GM19397 (cell line): ENCODE results near the gene MSI2.
"Not testable (repeated sequence)": the region's sequence is repeated elsewhere in the genome, so short reads cannot be mapped to it uniquely, and the experiment has no call there.

Experiments
- ATAC-seq: cut with Tn5 transposase; IDR thresholded peaks from one replicate; pipeline ENCODE4 v1.9.1; 2021; ENCODE audit warnings: mild to moderate bottlenecking, moderate library complexity; ENCODE audit not compliant: unreplicated experiment

MSI2 gene

GRCh38 chr17:57490890-57491289 lies 234.6 kb downstream of the MSI2 start:
- ATAC-seq, result no peak

- no peak for ATAC-seq
These were observed 236.8 kb downstream of the MSI2 start for GRCh38 chr17:57493171-57493570.

- no peak for ATAC-seq
These were observed 237.3 kb downstream of the MSI2 start for GRCh38 chr17:57493625-57494024.

GRCh38 chr17:57494443-57494842 lies 238.1 kb downstream of the MSI2 start:
- ATAC-seq, result no peak

GRCh38 chr17:57495771-57496170 lies 239.4 kb downstream of the MSI2 start:
- no peak for ATAC-seq

DNA sequence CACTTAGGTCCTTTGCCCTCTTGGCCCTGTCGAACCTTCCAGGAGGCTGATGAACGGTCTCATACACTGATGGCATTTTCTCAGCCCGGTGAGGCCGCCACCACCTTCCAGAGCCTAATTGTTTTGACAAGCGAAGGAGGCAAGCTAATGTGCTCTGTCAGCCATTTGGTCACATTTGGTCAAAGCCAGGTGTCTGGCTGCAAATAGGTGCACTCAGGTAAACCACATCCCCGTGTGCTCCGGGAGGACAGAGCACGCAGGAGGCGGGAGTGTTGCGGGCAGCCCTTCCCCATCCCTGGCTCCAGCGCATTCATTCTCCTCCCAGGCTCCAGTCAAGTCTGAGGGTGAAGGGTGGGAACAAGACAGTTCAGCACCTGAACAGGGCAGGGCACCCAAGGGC lies 240.1 kb downstream of the MSI2 start:
- no peak for ATAC-seq

DNA sequence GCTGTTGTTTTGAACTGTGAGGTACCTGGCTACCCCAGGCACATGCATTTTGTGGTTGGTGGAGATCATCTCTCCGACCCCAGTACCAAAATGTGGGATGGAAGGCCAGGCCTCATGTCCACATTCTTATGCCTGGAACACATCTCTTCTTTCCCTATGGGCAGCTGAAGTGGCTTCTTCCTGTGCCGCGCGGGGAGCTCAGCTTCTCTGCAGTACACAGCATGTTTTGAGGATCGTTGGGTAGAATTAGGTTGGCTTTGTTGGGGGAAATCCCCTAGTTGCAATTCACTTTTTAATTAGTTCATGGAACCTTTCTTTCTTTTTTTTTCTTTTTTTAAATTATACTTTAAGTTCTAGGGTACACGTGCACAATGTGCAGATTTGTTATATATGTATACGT lies 242.1 kb downstream of the MSI2 start:
- ATAC-seq, result no peak

DNA sequence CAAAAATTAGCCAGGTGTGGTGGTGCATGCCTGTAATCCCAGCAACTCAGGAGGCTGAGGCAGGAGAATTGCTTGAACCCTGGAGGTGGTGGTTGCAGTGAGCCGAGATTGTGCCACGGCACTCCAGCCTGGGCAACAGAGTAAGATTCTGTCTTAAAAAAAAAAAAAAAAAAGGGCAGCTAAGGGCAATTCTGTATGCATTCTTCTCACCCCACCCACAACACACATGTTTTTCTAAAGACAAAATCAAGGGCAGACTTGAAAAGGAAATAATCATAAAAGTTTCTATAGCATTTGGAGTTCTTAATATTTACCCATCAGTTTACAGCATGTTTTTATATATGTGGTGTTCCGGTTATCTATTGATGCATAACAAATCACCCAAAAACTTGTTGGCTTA lies 242.9 kb downstream of the MSI2 start:
- ATAC-seq, result not testable (repeated sequence)

GRCh38 chr17:57499648-57500049 lies 243.3 kb downstream of the MSI2 start:
- no peak for ATAC-seq

DNA sequence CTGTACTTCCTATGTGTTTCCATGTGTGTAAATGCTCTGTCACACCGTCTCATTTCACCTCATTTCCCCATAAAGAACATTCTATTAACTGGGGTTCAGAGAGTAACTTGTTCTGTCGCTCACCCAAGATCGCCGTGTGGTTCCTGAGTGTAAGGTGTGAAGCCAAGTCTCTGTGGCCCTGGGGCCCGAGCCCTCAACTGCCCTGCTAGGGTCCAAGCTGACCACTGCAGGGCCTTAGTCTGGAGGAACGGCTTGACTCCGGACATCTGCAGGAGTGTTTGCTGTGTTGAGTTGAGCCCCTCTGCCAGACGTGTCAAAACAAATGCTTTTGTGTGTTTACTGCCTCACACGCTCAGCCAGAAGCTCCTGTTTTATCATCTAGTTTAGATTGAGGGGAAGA lies 244.7 kb downstream of the MSI2 start:
- ATAC-seq, result no peak

GRCh38 chr17:57502022-57502421 lies 245.7 kb downstream of the MSI2 start:
- ATAC-seq, result no peak

DNA sequence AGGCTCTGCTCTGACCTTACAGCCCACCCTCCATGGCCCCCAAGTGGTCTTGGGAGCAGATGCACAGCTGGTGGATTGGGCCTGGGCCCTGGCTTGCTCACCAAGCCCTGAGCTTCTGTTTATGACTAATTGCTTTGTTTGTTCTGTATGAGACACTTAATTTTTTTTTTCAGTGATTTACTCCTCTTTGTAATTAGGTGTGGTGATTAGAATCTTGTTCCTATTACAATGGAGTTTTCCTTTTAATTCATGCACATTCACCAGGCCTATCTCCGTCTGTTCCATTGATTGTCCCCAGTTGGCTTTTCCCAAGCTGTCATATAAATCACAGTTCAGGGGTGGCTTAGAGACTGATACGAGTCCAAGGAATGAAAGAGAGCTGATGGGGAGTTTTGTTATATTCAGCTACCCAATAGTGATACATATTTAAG lies 246.5 kb downstream of the MSI2 start:
- ATAC-seq, result no peak

GRCh38 chr17:57504208-57504607 lies 247.9 kb downstream of the MSI2 start:
- ATAC-seq, result no peak

GRCh38 chr17:57505841-57506773 lies 249.8 kb downstream of the MSI2 start:
- no peak for ATAC-seq

DNA sequence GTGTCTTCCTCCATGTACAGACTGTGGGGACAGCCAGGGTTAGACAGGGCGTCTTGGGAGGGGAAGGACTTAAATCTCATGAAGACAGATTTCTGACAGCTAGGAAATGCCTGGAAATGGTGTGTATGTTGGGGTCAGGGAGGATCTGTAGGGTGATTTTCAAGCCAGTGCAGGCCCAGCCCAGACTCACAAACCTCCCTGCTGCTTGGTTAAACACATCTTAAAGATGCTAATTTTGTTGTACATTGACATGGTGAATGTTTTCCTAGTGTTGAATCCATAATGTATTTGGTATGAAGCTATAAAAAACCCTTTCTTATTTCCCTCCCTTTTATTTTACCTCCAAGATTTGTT lies 250.4 kb downstream of the MSI2 start:
- no peak for ATAC-seq

GRCh38 chr17:57507828-57508227 lies 251.5 kb downstream of the MSI2 start:
- ATAC-seq, result no peak

DNA sequence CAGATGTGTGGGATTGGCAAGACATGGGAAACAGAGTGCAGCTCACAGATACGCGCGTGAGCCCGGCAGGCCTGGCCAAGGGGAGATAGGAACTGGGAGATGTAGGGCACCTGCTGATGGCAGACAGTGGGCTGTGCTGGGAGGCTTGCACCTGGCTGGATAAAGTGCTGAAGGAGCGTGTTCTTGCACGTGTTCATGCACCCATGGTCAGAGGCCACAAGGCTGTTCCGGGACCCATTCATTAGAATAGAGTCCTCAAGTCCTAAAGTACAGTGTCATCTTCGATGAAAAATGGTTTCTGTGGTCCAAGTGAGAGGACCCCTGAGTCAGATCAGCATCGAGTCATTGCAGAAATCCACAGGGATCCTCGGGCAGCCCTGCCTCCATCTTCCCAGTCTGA lies 252.3 kb downstream of the MSI2 start:
- ATAC-seq, result no peak

DNA sequence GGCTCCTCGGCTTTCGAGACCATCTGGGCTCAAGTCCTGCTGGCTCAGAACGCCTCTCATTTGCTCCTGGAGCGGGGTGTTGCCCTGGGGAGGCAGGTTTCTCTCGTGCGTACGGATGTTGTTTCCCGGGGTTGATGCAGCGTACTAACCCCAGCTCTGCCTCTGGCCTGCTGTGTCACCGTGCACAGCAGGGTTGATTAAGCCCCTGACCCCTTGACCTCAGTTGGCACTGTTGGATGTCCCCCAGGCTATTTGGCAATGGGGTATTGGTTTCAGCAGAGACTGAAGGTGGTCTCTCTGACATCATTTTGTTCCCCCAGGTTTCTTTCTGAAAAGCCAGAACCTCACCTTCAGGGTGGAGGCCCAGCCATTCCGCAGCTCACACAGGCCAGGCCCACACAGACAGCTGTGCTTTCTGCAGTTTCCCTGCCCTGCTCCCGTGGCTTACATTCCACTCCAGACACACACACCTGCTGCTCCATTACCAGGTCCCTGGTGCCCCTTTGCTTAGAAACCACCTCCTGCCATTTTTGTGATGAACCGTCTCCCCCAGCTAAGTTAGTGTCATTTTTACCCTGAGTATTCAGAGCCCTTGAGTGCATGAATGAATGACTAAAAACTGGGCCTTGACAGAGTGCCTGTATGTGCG lies 255.3 kb downstream of the MSI2 start:
- ATAC-seq, result no peak

GRCh38 chr17:57512258-57512657 lies 255.9 kb downstream of the MSI2 start:
- no peak for ATAC-seq

DNA sequence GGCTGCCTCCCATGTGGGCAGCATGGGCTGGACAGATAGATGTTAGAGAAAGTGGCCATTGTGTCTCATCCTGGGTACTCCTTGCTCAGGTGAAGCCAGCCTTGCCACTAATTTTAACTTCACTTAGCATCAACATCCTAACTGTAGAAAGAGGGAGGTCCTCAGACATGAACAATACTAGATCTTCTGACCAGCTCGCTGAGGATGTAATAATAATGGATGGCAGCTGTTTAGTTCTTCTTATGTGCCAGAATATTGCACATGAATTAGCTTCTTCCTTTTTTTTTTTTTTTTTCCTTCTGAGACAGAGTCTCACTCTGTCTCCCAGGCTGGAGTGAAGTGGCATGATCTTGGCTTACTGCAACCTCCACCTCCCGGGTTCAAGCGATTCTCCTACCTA lies 256.4 kb downstream of the MSI2 start:
- no peak for ATAC-seq

DNA sequence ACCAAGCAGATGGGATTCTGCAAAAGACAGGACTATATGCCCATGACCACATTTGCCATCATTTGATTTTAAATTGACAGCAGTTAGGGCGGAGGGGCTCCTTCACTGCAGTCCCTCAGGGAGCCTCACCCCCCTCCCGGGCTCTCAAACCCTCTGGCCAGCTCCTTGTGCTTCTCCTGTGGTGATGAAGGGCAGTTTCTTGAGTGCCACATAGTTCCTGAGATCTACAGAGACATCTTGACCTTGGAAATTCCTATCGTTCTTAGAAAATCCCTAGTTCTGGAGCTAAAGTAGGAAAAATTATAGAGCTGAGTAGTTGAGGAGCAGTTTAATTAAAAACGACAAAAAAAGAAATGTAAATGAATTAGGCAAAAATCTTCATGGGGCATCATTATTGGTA lies 257.2 kb downstream of the MSI2 start:
- ATAC-seq, result no peak

DNA sequence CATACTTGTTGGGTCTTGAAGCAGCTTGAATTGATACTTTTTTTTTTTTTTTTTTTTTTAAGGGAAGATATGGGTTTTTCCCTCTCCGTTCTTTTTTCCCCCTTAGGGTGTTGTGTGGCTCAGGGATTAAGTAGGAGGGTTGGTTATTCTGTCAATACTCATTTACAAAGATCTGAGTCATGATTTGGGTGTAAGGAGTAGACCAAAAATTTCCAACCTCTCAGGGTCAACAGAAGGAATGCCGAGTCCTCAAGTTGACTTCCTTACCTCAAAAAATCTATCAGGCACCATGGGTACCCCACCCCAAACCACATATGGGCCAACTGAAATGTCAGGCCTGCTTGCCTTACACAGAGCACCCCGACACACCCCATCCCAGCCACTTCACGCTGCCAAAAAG lies 258.3 kb downstream of the MSI2 start:
- ATAC-seq, result no peak
